Glomerular endothelial cell (primary cell): ENCODE results near the gene OR2AG2. TPM values are rescaled to one million over a fixed set of nuclear protein-coding genes. Genes with fewer than 3 reads are reported as not detected.
"Not testable (repeated sequence)": the region's sequence is repeated elsewhere in the genome, so short reads cannot be mapped to it uniquely, and the experiment has no call there.

Experiments
- DNase-seq: peaks from one replicate; pipeline ENCODE4 v3.0.0-alpha.2; 2011; ENCODE audit warnings: low read depth, low spot score; ENCODE audit errors: extremely low read depth
- total RNA-seq: library from RNA; depleted of rRNA; stranded (reverse); fragments of >200 nt; gene quantifications from 2 replicates; pipeline ENCODE4 v1.2.3, GENCODE V29; 2015

OR2AG2 gene
- 0.15 and 0.18 TPM in 2 replicates for total RNA-seq

- DNase-seq, result no peak
Measured at GRCh38 chr11:6771926-6772893, at the start of gene OR2AG2. TSS of gene OR2AG2 (minus strand) at chr11:6771976. CDS start at chr11:6768957, 3,019 bp downstream.

GRCh38 chr11:6818967-6819366, 47.2 kb upstream of the OR2AG2 start:
- no peak for DNase-seq

- no peak for DNase-seq
Measured at GRCh38 chr11:6817694-6818093, 45.9 kb upstream of the OR2AG2 start.

GRCh38 chr11:6813656-6814055, 41.9 kb upstream of the OR2AG2 start:
- no peak for DNase-seq

- DNase-seq, result peak; percentile 12
Measured at GRCh38 chr11:6812390-6813005, 40.7 kb upstream of the OR2AG2 start.

GRCh38 chr11:6801075-6801474, 29.3 kb upstream of the OR2AG2 start:
- DNase-seq, result not testable (repeated sequence)

GRCh38 chr11:6799402-6799801, 27.6 kb upstream of the OR2AG2 start, which contains the start of gene OR6A2:
TSS of gene OR6A2 (minus strand) at chr11:6799689. CDS start at chr11:6795708, 3,981 bp downstream.
- DNase-seq, result no peak

- no peak for DNase-seq
Measured at GRCh38 chr11:6794639-6795038, 22.9 kb upstream of the OR2AG2 start.

GRCh38 chr11:6790546-6790945, 18.8 kb upstream of the OR2AG2 start:
- DNase-seq, result no peak

GRCh38 chr11:6782720-6783119, 10.9 kb upstream of the OR2AG2 start, which contains the start of gene OR2AG1:
TSS of gene OR2AG1 (plus strand) at chr11:6783020. CDS start at chr11:6785038, 2,018 bp downstream.
- no peak for DNase-seq

GRCh38 chr11:6780829-6781228, 9.1 kb upstream of the OR2AG2 start:
- no peak for DNase-seq

- no peak for DNase-seq
Measured at GRCh38 chr11:6778518-6778917, 6.7 kb upstream of the OR2AG2 start.

GRCh38 chr11:6757373-6757967, 14.3 kb downstream of the OR2AG2 start:
- peak; percentile 67 for DNase-seq

GRCh38 chr11:6755953-6756347, 15.8 kb downstream of the OR2AG2 start:
- DNase-seq, result no peak

- peak; percentile 44 for DNase-seq
Measured at GRCh38 chr11:6755303-6755952, 16.3 kb downstream of the OR2AG2 start.

GRCh38 chr11:6747097-6747668, 24.6 kb downstream of the OR2AG2 start:
- no peak for DNase-seq

GRCh38 chr11:6746626-6747025, 25.1 kb downstream of the OR2AG2 start:
- DNase-seq, result no peak

GRCh38 chr11:6746086-6746618, 25.6 kb downstream of the OR2AG2 start:
- no peak for DNase-seq

GRCh38 chr11:6745465-6746015, 26.2 kb downstream of the OR2AG2 start:
- DNase-seq, result no peak

GRCh38 chr11:6745018-6745417, 26.8 kb downstream of the OR2AG2 start:
- DNase-seq, result no peak
